Activated naive CD8-positive, alpha-beta T cell (primary cell): ENCODE data around the gene DPP3.

Experiments used
- H3K27ac Mint-ChIP-seq: one replicate; pipeline ENCODE4 v1.8.0; 2021; ENCODE audit warnings: mixed read lengths
- H3K27me3 Mint-ChIP-seq: one replicate; pipeline ENCODE4 v1.8.0; 2021; ENCODE audit warnings: mixed read lengths
- H3K36me3 Mint-ChIP-seq: one replicate; pipeline ENCODE4 v1.8.0; 2021; ENCODE audit warnings: mixed read lengths
- H3K4me1 Mint-ChIP-seq: one replicate; pipeline ENCODE4 v1.8.0; 2021; ENCODE audit warnings: low read depth, mixed read lengths
- H3K4me3 Mint-ChIP-seq: one replicate; pipeline ENCODE4 v1.8.0; 2021; ENCODE audit warnings: mild to moderate bottlenecking, mixed read lengths
- H3K9me3 Mint-ChIP-seq: one replicate; pipeline ENCODE4 v1.8.0; 2021; ENCODE audit warnings: low read depth, mixed read lengths

DPP3 gene

GRCh38 chr11:66470015-66470414 lies 10.2 kb upstream of the DPP3 start:
- H3K27me3 Mint-ChIP-seq, result no peaks in the 10 kb centered on the region
- no peak overlapping the region for H3K4me3 Mint-ChIP-seq
- H3K27ac Mint-ChIP-seq, result no peak overlapping the region
- H3K36me3 Mint-ChIP-seq, result no peaks in the 10 kb centered on the region
- H3K9me3 Mint-ChIP-seq, result no peaks in the 10 kb centered on the region
- H3K4me1 Mint-ChIP-seq, result peaks cover 15% of the 10 kb centered on the region

- no peak overlapping the region for H3K27ac Mint-ChIP-seq
- no peaks in the 10 kb centered on the region for H3K9me3 Mint-ChIP-seq
- peaks cover 11% of the 10 kb centered on the region for H3K4me1 Mint-ChIP-seq
- H3K36me3 Mint-ChIP-seq, result no peaks in the 10 kb centered on the region
- H3K27me3 Mint-ChIP-seq, result no peaks in the 10 kb centered on the region
- no peak overlapping the region for H3K4me3 Mint-ChIP-seq
Measured at GRCh38 chr11:66471142-66471541, 9.1 kb upstream of the DPP3 start.

- no peaks in the 10 kb centered on the region for H3K9me3 Mint-ChIP-seq
- no peaks in the 10 kb centered on the region for H3K36me3 Mint-ChIP-seq
- no peak overlapping the region for H3K4me3 Mint-ChIP-seq
- peaks cover 11% of the 10 kb centered on the region for H3K4me1 Mint-ChIP-seq
- no peak overlapping the region for H3K27ac Mint-ChIP-seq
- H3K27me3 Mint-ChIP-seq, result no peaks in the 10 kb centered on the region
Measured at GRCh38 chr11:66472054-66472453, 8.2 kb upstream of the DPP3 start.

- H3K4me1 Mint-ChIP-seq, result peaks cover 5% of the 10 kb centered on the region
- no peak overlapping the region for H3K4me3 Mint-ChIP-seq
- H3K9me3 Mint-ChIP-seq, result no peaks in the 10 kb centered on the region
- H3K27me3 Mint-ChIP-seq, result no peaks in the 10 kb centered on the region
- H3K27ac Mint-ChIP-seq, result no peak overlapping the region
- no peaks in the 10 kb centered on the region for H3K36me3 Mint-ChIP-seq
Measured at GRCh38 chr11:66473167-66473566, 7.1 kb upstream of the DPP3 start.

- Mint-ChIP-seq H3K4me1 (peaks cover 2% of the 10 kb centered on the region), H3K27ac (no peak overlapping the region), H3K27me3 (no peaks in the 10 kb centered on the region), H3K4me3 (no peak overlapping the region), H3K9me3 (no peaks in the 10 kb centered on the region), H3K36me3 (no peaks in the 10 kb centered on the region)
Measured at GRCh38 chr11:66473608-66474515, 6.4 kb upstream of the DPP3 start.

- Mint-ChIP-seq H3K9me3 (no peaks in the 10 kb centered on the region), H3K27ac (no peak overlapping the region), H3K36me3 (no peaks in the 10 kb centered on the region), H3K4me3 (no peak overlapping the region), H3K4me1 (peaks cover 7% of the 10 kb centered on the region), H3K27me3 (no peaks in the 10 kb centered on the region)
Measured at GRCh38 chr11:66475349-66476172, 4.7 kb upstream of the DPP3 start.

- no peaks in the 10 kb centered on the region for H3K36me3 Mint-ChIP-seq
- H3K9me3 Mint-ChIP-seq, result no peaks in the 10 kb centered on the region
- peaks cover 10% of the 10 kb centered on the region for H3K4me1 Mint-ChIP-seq
- no peak overlapping the region for H3K4me3 Mint-ChIP-seq
- H3K27ac Mint-ChIP-seq, result no peak overlapping the region
- no peaks in the 10 kb centered on the region for H3K27me3 Mint-ChIP-seq
Measured at GRCh38 chr11:66476173-66476840, 3.9 kb upstream of the DPP3 start.

- no peak overlapping the region for H3K4me3 Mint-ChIP-seq
- no peak overlapping the region for H3K27ac Mint-ChIP-seq
Measured at GRCh38 chr11:66476841-66477251, 3.4 kb upstream of the DPP3 start.

GRCh38 chr11:66477263-66478201 lies 2.7 kb upstream of the DPP3 start:
- no peaks in the 10 kb centered on the region for H3K36me3 Mint-ChIP-seq
- H3K4me1 Mint-ChIP-seq, result peaks cover 13% of the 10 kb centered on the region
- H3K27ac Mint-ChIP-seq, result no peak overlapping the region
- no peaks in the 10 kb centered on the region for H3K9me3 Mint-ChIP-seq
- no peak overlapping the region for H3K4me3 Mint-ChIP-seq
- H3K27me3 Mint-ChIP-seq, result no peaks in the 10 kb centered on the region

More at GRCh38 chr11:66476841-66477251, 3.4 kb upstream of the DPP3 start:
- H3K4me1 Mint-ChIP-seq, result peaks cover 10% of the 10 kb centered on the region
- H3K36me3 Mint-ChIP-seq, result no peaks in the 10 kb centered on the region
- H3K9me3 Mint-ChIP-seq, result no peaks in the 10 kb centered on the region
- no peaks in the 10 kb centered on the region for H3K27me3 Mint-ChIP-seq

GRCh38 chr11:66478729-66479393 lies 1.4 kb upstream of the DPP3 start:
- no peaks in the 10 kb centered on the region for H3K27me3 Mint-ChIP-seq
- no peak overlapping the region for H3K27ac Mint-ChIP-seq
- no peaks in the 10 kb centered on the region for H3K9me3 Mint-ChIP-seq
- H3K36me3 Mint-ChIP-seq, result no peaks in the 10 kb centered on the region
- peak overlapping the region; percentile 89 for H3K4me3 Mint-ChIP-seq
- peaks cover 19% of the 10 kb centered on the region for H3K4me1 Mint-ChIP-seq

- Mint-ChIP-seq H3K9me3 (no peaks in the 10 kb centered on the region), H3K27me3 (no peaks in the 10 kb centered on the region), H3K4me1 (peaks cover 19% of the 10 kb centered on the region), H3K27ac (no peak overlapping the region), H3K4me3 (peak overlapping the region; percentile 89), H3K36me3 (no peaks in the 10 kb centered on the region)
Measured at GRCh38 chr11:66479394-66480116, 679 bp upstream of the DPP3 start.

- no peaks in the 10 kb centered on the region for H3K9me3 Mint-ChIP-seq
Measured at GRCh38 chr11:66484806-66485380, 4.7 kb downstream of the DPP3 start.

GRCh38 chr11:66488957-66489356 lies 8.7 kb downstream of the DPP3 start:
- Mint-ChIP-seq H3K9me3 (no peaks in the 10 kb centered on the region), H3K4me1 (no peaks in the 10 kb centered on the region), H3K36me3 (peaks cover 3% of the 10 kb centered on the region), H3K4me3 (no peak overlapping the region), H3K27me3 (no peaks in the 10 kb centered on the region), H3K27ac (no peak overlapping the region)

More at GRCh38 chr11:66484806-66485380, 4.7 kb downstream of the DPP3 start:
- H3K27ac Mint-ChIP-seq, result no peak overlapping the region
- peaks cover 13% of the 10 kb centered on the region for H3K4me1 Mint-ChIP-seq
- no peak overlapping the region for H3K4me3 Mint-ChIP-seq
- no peaks in the 10 kb centered on the region for H3K27me3 Mint-ChIP-seq
- no peaks in the 10 kb centered on the region for H3K36me3 Mint-ChIP-seq
